ENCODE results near the gene SPRN. TPM values are rescaled to one million over a fixed set of nuclear protein-coding genes. Genes with fewer than 3 reads are reported as not detected.
A peak's percentile ranks its signal among the peaks of the same experiment; 100 is the strongest.
"Not testable (repeated sequence)": the region's sequence is repeated elsewhere in the genome, so short reads cannot be mapped to it uniquely, and the experiment has no call there.

SPRN gene, protein sequence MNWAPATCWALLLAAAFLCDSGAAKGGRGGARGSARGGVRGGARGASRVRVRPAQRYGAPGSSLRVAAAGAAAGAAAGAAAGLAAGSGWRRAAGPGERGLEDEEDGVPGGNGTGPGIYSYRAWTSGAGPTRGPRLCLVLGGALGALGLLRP
- total RNA-seq, result not detected
- long read RNA-seq, result 0 reads

DNA sequence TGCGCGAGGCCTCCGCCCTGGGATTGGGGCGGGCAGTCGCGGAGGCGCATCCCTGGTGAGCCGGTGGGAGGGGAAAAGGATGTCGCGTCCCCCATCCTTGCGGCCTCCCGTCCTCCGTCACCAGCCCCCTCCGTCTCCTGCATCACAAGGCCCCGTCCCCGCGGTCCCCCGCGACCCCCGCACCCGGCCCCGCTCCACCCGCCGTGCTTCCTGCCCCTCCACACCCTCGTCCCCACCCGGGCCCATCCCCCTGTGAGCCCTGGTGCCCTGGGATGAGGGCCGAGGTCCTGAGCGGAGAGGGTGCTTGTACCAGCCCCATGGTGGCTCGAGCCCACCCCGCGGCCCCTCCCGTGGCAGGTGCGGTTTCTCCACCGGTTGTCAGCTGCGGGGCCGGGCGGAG is at the start of gene SPRN:
Gene SPRN, minus strand, starts transcription at position 25 of the 400 bp plus-strand sequence. CDS start 944 bp downstream, outside the sequence.
- H3K36me3 ChIP-seq, result peaks cover 18% of the 10 kb centered on the region
- H3K4me1 ChIP-seq; DNase-seq; intact Hi-C loops (cut with micrococcal nuclease); H3K27ac ChIP-seq (replicated peaks): not testable (repeated sequence)
- peaks cover 20% of the 10 kb centered on the region for H3K27me3 ChIP-seq (ENCODE audit: low read depth)
- peaks cover 17% of the 10 kb centered on the region for H3K9me3 ChIP-seq (replicated peaks)
- H3K4me3 ChIP-seq, result peak within 1 kb of the TSS; percentile 43

DNA sequence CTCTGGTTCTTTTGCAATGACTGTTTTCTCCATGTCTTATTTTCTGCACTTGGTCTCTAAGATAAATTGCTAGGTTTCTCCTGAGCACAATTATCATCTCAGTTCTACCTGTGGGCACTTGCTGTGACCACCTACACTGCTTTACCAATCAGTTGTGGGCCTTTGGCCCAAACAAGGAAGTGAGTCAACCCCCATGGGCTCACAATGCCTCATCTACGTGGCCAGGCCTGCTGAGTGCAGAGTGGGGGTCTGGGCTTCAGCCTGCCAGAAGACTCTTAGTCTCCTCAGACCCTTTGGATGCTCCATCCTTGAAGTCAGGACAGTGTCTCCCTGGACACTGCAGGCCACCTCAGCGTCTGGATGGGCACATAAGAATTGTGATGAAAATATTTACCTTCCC is 49.6 kb upstream of the SPRN start:
- no peak for DNase-seq
- H3K9me3 ChIP-seq (replicated peaks), result no peaks in the 10 kb centered on the region
- no peak overlapping the region for H3K27ac ChIP-seq (replicated peaks)
- no peak overlapping the region for H3K4me3 ChIP-seq
- H3K36me3 ChIP-seq, result peaks cover 6% of the 10 kb centered on the region
- H3K27me3 ChIP-seq (ENCODE audit: low read depth), result no peaks in the 10 kb centered on the region
- intact Hi-C loops (cut with micrococcal nuclease), result no loop called here
- TF ChIP-seq CTCF (IDR thresholded peaks at IDR 0.05; ENCODE audit: borderline replicate concordance), result no peak
- H3K4me1 ChIP-seq, result no peaks in the 10 kb centered on the region

- no peaks in the 10 kb centered on the region for H3K4me1 ChIP-seq
- intact Hi-C loops (cut with micrococcal nuclease), result no loop called here
These were observed 48.8 kb upstream of the SPRN start for GRCh38 chr10:133473270-133473669.

GRCh38 chr10:133471300-133472109 is 47.1 kb upstream of the SPRN start:
- Histone ChIP-seq H3K27me3 (ENCODE audit: low read depth) (no peaks in the 10 kb centered on the region), H3K9me3 (replicated peaks) (no peaks in the 10 kb centered on the region), H3K36me3 (peaks cover 9% of the 10 kb centered on the region), H3K4me3 (no peak overlapping the region), H3K4me1 (no peaks in the 10 kb centered on the region), H3K27ac (replicated peaks) (no peak overlapping the region)
- DNase-seq, result no peak
- no peak for TF ChIP-seq CTCF (IDR thresholded peaks at IDR 0.05; ENCODE audit: borderline replicate concordance)
- intact Hi-C loops (cut with micrococcal nuclease), result no loop called here

More at GRCh38 chr10:133473270-133473669, 48.8 kb upstream of the SPRN start:
- H3K4me3 ChIP-seq, result no peak overlapping the region
- peaks cover 6% of the 10 kb centered on the region for H3K36me3 ChIP-seq
- no peaks in the 10 kb centered on the region for H3K9me3 ChIP-seq (replicated peaks)
- TF ChIP-seq CTCF (IDR thresholded peaks at IDR 0.05; ENCODE audit: borderline replicate concordance), result no peak
- H3K27me3 ChIP-seq (ENCODE audit: low read depth), result no peaks in the 10 kb centered on the region
- no peak overlapping the region for H3K27ac ChIP-seq (replicated peaks)
- no peak for DNase-seq

DNA sequence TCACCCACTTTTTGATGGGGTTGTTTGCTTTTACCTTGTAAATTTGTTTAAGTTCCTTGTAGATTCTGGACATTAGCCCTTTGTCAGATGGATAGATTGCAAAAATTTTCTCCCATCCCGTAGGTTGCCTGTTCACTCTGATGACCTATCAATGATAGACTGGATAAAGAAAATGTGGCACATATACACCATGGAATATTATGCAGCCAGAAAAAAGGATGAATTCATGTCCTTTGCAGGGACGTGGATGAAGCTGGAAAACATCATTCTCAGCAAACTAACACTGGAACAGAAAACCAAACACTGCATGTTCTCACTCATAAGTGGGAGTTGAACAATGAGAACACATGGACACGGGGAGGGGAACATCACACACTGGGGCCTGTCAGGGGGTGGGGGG is 44.8 kb upstream of the SPRN start:
- intact Hi-C loops (cut with micrococcal nuclease), result not testable (repeated sequence)
- H3K27me3 ChIP-seq (ENCODE audit: low read depth), result peaks cover 15% of the 10 kb centered on the region

DNA sequence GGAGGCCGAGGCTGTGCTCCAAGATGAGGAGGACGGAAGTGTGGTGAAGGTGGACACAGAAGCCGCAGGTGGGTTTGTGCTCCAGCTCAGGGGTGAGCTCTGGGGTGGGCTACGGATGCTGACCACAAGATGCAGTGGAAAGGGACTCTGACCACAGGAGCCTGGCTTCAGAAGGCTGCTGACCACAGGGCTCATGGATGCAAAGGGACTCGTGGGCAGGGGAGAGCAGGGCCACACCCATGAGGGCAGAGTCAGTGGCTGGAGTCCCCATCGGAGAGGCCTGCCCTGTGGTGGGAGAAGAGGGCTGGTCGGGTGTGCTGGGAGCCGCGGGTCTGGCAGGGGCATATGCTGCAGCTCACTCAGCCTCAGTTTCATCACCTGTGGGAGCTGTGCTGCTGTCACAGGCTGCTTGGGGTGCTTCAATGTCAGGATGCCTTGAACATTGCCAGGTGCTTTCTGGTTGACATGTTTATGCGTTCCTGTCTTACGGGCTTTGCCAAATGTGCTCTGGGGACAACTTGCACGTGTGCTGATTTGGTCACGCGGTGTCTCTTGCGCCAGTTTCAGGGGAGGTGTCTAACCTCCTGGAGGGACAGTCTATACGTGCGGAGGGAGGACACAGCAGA is 43.0 kb upstream of the SPRN start:
- peaks cover 9% of the 10 kb centered on the region for H3K36me3 ChIP-seq
- H3K27ac ChIP-seq (replicated peaks), result no peak overlapping the region
- peaks cover 15% of the 10 kb centered on the region for H3K27me3 ChIP-seq (ENCODE audit: low read depth)
- H3K4me3 ChIP-seq, result no peak overlapping the region
- TF ChIP-seq CTCF (IDR thresholded peaks at IDR 0.05; ENCODE audit: borderline replicate concordance), result no peak
- H3K9me3 ChIP-seq (replicated peaks), result no peaks in the 10 kb centered on the region
- no peak for DNase-seq
- no peaks in the 10 kb centered on the region for H3K4me1 ChIP-seq
- intact Hi-C loops (cut with micrococcal nuclease), result no loop called here

More for the DNA sequence above, 44.8 kb upstream of the SPRN start:
- not testable (repeated sequence) for H3K27ac ChIP-seq (replicated peaks); H3K36me3 ChIP-seq; H3K9me3 ChIP-seq (replicated peaks); DNase-seq; H3K4me3 ChIP-seq; H3K4me1 ChIP-seq

Measured in left ventricle myocardium inferior (tissue), 1 donor.